ENCODE results near the gene PPP1R11.
A peak's percentile ranks its signal among the peaks of the same experiment; 100 is the strongest.

The PPP1R11 gene

DNA sequence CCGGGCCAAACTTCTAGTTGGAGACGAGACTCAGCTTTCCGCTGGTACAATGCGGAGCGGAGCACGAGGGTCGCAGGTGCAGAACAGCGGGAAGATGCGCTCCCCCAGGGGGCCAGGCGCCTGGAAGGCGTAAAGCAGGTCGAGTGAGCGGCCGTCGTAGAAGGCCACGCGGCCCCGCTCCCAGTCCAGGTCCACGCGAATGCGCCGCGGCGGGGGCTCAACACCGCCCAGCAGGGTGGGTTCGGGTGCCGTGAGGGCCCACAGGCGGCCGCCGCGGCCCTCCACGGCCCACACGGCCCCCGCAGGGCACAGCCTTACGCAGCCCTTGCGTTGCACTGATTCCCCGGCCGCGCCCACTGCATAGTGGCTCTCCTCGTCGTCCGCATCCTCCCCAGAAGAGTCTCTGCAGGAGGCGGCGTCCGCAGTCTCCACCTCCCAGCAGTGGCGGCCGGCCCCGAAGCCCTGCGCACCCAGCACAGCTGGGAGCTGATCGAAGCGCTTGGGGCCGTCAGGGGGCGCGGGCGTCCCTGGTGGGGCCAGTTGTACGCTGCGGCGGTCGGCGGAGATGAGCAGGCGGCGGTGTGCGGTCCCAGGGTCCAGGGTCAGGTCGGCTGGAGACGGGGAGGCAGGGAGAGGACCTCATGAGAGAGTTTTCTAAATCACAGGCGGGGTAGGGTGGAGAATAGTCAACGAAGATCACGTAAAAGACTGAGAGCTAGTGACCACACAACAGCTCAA, 4.3 kb downstream of the PPP1R11 start:
- peak overlapping the region; percentile 36 for H3K4me3 ChIP-seq (ENCODE audit: low read depth, low read length)
- DNase-seq (ENCODE audit: low read depth), result peak; percentile 54
- TF ChIP-seq, protein P1, sequence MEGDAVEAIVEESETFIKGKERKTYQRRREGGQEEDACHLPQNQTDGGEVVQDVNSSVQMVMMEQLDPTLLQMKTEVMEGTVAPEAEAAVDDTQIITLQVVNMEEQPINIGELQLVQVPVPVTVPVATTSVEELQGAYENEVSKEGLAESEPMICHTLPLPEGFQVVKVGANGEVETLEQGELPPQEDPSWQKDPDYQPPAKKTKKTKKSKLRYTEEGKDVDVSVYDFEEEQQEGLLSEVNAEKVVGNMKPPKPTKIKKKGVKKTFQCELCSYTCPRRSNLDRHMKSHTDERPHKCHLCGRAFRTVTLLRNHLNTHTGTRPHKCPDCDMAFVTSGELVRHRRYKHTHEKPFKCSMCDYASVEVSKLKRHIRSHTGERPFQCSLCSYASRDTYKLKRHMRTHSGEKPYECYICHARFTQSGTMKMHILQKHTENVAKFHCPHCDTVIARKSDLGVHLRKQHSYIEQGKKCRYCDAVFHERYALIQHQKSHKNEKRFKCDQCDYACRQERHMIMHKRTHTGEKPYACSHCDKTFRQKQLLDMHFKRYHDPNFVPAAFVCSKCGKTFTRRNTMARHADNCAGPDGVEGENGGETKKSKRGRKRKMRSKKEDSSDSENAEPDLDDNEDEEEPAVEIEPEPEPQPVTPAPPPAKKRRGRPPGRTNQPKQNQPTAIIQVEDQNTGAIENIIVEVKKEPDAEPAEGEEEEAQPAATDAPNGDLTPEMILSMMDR (conservative IDR thresholded peaks at IDR 0.05; ENCODE audit: low read depth, low read length), result peak; percentile 31

DNA sequence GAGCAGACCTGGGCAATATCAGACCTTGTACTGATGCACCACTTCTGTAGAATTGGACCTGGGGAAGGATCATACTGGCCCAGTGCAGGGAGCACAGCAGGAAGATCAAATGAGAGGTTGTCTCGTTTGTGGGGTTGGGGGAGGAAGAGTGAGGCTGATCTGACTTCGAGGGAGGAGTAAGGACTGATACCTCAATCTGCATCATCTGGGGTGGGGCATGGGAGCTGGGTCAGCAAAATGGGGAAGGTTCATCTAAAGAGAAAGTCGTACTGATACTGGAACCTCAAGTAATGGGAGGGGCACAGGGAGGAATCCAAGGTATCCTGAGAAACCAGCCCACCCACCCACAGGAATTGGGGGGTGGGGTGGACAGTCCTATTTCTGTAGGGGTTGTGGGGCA, 4.9 kb downstream of the PPP1R11 start:
- no peak for DNase-seq (ENCODE audit: low read depth)
- TF ChIP-seq, protein P1 (conservative IDR thresholded peaks at IDR 0.05; ENCODE audit: low read depth, low read length), result no peak

DNA sequence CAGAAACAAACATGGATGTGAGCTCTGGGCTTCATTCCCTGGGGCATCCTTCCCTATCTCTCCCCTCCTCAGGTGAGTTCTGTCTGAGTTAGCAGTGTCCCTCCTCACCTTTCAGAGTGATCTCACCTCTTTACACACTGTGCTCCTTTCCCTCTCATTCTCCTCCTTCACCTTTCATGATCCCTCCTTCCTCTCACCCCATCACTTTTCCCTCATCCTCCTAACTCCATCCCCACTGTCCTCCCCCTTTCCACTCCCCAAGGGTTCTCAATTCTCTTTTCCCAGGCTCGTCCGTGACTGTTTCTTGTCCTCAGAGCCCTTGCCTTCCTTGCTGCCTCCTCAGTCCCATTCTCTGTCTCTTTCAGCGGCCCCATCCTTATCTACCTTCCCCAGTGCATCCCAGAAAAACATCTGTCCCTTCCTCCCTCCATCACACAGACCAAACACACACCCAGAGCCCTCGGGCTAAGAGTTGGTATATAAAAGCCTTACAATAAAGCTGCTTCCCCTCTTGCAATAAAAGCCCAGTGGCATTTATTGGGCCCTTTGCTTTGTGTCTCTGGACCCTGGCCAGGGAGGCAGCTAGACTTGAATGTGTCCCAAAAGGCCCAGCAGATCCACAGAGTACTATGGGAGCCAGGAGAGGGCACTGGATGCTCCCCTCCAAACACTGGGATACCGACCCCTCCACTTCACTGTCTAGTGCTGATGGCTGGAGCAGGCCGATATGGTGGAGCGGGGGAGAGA, 6.7 kb downstream of the PPP1R11 start:
- H3K4me3 ChIP-seq (ENCODE audit: low read depth, low read length), result no peak overlapping the region
- TF ChIP-seq, protein P1 (conservative IDR thresholded peaks at IDR 0.05; ENCODE audit: low read depth, low read length), result no peak
- DNase-seq (ENCODE audit: low read depth), result no peak

More for the DNA sequence above, 4.9 kb downstream of the PPP1R11 start:
- no peak overlapping the region for H3K4me3 ChIP-seq (ENCODE audit: low read depth, low read length)

DNA sequence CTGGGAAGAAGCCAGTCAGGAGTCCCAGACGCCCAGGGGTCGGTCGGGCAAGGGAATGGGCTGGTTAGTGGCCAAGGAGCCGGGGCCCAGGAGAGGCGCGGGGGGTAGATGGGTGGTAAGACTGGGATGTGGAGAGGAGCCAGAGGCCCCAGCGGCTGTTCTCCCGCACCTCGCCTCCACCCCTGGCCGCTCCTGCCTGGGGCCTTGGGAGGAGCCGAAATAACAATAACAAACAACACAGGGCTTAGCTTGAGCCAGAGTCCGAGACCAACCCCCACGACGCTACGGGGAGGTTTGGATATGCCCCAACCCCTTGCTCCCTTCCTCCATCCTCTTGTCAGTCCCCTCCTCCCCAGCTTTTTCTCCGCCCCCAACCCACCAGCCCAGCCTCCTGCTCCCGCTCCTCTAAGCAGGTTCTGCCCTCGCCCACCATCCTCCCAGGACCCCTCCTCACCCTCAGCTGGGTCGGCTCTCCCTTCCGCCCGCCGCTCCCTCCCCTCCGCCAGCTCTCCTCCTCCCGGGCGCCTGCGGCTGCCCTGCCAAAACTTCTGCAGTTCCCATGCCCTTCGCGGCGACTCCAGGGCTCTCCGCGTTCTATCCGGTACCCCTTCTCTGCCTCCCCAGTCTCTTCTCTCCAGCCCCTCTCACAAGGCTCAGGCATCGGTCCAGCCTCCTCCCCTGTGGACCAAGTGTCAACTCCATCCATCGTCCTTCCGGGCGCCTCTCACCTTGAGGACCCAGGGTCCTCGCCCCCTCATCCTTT, 7.5 kb downstream of the PPP1R11 start:
- no peak overlapping the region for H3K4me3 ChIP-seq (ENCODE audit: low read depth, low read length)
- no peak for DNase-seq (ENCODE audit: low read depth)
- TF ChIP-seq, protein P1 (conservative IDR thresholded peaks at IDR 0.05; ENCODE audit: low read depth, low read length), result no peak

- DNase-seq (ENCODE audit: low read depth), result no peak
- TF ChIP-seq, protein P1 (conservative IDR thresholded peaks at IDR 0.05; ENCODE audit: low read depth, low read length), result no peak
- H3K4me3 ChIP-seq (ENCODE audit: low read depth, low read length), result no peak within 1 kb of the TSS
These were observed 8.2 kb downstream of the PPP1R11 start, which contains the start of gene RNF39 for GRCh38 chr6:30075094-30075789. TSS of gene RNF39 (minus strand) at chr6:30075769. CDS start at chr6:30075585, 184 bp downstream.

Measured in choroid plexus epithelial cell (primary cell).